Erythroblast (primary cell): ENCODE data around the gene OPA3.

Source experiments
- DNase-seq, 2 experiments: peaks; one replicate each; lab custom pipeline; 2025; lab: John Stamatoyannopoulos, UW
- GATA1 ChIP-seq: IDR thresholded peaks from 2 replicates; pipeline ENCODE4 v1.6.1; 2011; ENCODE audit warnings: low read depth, mild to moderate bottlenecking, control low read depth, low read length, moderate library complexity
- POLR2A ChIP-seq: IDR thresholded peaks from 2 replicates; pipeline ENCODE4 v1.6.1; 2011; ENCODE audit warnings: mild to moderate bottlenecking, low read length

Gene OPA3

GRCh38 chr19:45484273-45484945 lies 100.2 kb downstream of the OPA3 start:
- DNase-seq: no peak
- no peak for TF ChIP-seq POLR2A

GRCh38 chr19:45483033-45483432 lies 101.6 kb downstream of the OPA3 start:
- no peak for TF ChIP-seq POLR2A
- no peak for TF ChIP-seq GATA1
- no peak for DNase-seq

GRCh38 chr19:45478454-45479238 lies 106.0 kb downstream of the OPA3 start:
- peak; percentile 93 to 95 for DNase-seq
- TF ChIP-seq POLR2A (peak; percentile 56), GATA1 (no peak)

- DNase-seq: no peak
Observed at GRCh38 chr19:45477713-45478453, 106.7 kb downstream of the OPA3 start.

More at GRCh38 chr19:45477713-45478453, 106.7 kb downstream of the OPA3 start:
- TF ChIP-seq GATA1 (no peak), POLR2A (no peak)
